GM21825 (cell line): ENCODE measurements around the gene CBFA2T3.
"Not testable (repeated sequence)": the region's sequence is repeated elsewhere in the genome, so short reads cannot be mapped to it uniquely, and the experiment has no call there.

Experiments used
- ATAC-seq: cut with Tn5 transposase; IDR thresholded peaks from one replicate; pipeline ENCODE4 v1.9.1; 2021; ENCODE audit warnings: mild to moderate bottlenecking, moderate library complexity; ENCODE audit not compliant: unreplicated experiment

The CBFA2T3 gene

DNA sequence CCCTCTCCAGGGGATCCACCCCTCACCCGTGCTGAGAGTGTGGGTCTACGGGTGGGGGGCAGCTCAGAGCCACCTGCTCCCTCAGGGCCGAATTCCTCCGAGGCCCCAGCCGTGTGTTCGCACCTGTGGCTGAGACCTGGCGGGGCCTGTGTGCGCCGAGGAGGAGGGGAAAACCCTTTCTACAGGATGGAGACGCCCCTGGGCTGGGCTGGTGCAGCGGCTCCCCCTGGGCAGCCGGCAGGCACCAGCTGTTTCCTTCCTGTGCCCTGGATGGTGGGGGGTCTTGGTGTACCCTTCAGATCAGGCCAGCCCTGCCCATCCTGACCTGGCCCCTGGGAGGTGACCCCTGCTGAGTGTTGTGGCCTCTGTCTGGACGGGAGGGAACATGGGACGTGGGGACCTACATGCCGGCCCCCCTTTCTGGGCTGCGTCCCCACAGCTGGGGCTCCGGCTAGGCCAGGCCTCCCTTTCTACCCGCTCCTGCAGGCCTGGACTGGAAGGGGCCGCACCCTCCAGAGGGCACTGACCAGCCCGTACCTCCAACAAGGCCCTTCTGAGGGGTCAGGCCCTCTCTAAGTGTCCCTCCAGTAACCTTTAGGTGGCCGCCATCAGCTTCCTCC, 82.2 kb downstream of the CBFA2T3 start:
- no peak for ATAC-seq

DNA sequence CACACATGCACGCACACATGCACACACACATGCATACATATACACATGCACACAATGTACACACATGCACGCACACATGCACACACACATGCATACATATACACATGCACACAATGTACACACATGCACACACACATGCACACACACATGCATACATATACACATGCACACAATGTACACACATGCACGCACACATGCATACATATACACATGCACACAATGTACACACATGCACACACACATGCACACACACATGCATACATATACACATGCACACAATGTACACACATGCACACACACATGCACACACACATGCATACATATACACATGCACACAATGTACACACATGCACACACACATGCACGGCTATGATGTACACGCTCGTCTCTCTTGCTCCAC, 82.7 kb downstream of the CBFA2T3 start:
- not testable (repeated sequence) for ATAC-seq

DNA sequence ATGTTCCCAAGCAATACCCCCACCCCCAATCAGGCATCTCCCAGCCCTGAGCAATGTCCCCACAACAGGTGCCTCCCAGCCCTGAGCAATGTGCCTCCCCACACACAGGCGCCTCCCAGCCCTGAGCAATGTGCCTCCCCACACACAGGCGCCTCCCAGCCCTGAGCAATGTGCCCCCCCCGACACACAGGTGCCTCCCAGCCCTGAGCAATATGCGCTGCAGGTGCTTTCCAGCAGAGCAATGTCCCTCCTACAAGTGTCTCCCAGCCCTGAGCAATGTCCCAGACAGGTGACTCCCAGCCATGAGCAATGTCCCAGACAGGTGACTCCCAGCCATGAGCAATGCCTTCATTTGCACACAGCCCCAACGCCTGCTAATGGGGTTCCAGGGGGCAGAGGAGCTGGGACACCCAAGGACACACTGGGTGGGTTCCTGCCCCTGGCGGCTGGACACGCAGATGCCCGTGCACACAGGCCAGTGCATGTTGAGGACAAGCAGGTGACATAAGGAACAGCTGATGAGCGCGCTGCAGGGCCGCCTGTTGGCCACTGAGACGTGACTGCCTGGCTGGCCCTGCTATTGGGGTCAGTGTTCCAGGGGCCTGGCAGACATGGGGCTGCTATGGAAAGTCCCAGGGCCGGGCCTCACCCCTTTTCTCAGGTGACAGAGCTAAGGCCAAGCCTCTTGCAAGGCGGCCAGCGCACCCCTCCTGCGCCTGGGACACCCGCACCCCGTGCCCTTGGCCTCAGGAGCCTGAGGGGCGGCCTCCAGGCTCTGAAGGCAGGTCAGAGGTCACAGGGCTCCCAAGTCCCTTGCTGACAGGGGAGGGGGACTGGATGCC, 83.7 kb downstream of the CBFA2T3 start:
- ATAC-seq: no peak

DNA sequence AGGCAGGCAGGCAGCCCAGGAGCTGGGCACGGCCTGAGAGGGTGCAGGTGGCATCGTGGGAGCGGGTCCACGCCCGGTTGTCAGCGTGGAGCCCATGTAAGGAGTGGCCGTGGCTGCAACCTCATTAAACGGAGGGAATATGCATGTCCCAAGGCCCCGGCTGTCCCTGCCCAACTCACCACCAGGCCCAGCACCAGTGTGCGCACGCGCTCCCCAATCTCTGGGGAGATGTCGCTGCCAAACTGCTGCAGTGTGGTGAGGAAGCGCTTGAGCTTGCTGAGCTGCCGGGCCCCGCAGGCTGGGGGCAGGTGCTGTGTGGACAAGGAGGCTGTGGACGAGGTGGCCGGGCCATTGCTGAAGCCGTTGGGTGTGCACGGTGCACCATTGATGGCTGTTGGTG, 84.9 kb downstream of the CBFA2T3 start:
- no peak for ATAC-seq

DNA sequence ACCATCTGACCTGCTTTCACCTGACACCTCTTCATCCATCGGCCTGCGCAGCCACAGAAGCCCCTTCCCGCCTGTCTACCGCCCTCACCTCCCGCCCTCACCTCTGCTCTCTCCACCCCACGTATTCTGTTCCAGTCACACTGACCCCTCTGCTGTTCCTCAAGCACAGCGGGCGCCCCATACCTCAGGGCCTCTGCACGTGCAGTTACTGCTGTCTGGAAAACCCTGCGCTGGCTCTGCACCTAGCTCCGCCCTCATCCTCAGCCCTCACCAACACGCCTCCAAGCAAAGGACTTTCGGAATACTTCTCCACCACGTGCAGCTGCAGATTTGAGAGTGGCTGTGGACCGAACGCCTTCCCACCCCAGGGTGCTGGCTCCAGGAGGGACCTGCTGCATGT, 85.9 kb downstream of the CBFA2T3 start:
- no peak for ATAC-seq

DNA sequence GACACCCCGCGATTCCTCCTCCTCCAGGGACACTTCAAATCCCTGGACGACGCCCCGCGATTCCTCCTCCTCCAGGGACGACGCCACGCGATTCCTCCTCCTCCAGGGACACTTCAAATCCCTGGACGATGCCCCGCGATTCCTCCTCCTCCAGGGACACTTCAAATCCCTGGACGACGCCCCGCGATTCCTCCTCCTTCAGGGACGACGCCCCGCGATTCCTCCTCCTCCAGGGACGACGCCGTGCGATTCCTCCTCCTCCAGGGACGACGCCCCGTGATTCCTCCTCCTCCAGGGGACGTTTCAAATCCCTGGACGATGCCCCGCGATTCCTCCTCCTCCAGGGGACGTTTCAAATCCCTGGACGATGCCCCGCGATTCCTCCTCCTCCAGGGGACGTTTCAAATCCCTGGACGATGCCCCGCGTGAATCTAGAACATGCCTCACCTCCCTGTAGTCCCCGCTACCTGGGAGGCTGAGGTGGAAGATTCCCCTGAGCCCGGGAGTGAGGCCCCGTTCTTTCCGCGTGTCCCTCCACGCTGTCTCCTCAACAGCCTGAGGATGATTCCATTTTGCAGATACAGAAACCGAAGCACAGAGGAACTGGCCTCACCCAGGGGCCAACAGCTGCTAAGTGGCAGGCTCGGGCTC, 87.2 kb downstream of the CBFA2T3 start:
- ATAC-seq: not testable (repeated sequence)

DNA sequence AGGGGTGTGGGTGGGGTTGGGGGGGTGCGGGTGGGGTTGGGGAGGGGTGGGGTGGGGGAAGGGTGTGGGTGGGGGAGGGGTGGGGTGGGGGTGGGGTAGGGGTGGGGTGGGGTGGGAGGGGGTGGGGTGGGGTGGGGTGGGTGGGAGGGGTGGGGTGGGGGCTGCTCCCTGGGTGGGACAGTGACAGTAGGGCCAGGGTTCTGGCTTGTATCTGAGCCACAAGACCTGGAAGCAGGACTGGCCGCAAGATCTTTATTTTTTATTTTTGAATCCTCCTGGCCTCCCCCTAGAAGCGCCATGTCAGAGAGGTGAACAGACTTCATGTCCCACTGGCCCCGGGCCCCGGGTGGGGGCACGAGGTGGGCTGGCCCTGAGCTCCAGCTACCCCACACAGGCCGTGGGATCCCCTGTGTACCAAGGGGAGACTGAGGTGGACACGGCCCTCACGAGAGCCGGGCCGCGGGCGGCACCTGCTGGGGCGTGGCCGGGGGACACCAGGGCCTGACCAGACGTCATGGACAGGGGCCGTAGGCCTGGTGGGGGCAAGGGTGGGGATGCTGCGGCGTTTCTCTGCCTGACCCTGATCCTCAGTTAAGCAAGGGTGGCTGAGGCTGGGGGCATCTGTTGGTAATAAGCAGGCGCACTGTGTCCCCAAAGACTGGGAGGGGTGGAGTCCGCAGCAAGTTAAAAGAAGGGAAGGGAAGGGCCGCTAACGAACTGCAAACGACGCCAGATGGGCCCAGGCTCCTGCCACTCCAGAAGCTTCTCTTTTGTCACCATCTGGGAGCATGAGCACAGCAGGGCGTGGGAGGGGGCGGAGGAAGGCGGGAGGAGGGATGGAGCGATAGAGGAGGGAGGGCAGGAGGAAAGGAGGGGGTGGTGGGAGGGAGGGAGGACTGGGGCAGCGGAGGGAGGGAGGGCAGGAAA, 88.3 kb downstream of the CBFA2T3 start:
- ATAC-seq: no peak

DNA sequence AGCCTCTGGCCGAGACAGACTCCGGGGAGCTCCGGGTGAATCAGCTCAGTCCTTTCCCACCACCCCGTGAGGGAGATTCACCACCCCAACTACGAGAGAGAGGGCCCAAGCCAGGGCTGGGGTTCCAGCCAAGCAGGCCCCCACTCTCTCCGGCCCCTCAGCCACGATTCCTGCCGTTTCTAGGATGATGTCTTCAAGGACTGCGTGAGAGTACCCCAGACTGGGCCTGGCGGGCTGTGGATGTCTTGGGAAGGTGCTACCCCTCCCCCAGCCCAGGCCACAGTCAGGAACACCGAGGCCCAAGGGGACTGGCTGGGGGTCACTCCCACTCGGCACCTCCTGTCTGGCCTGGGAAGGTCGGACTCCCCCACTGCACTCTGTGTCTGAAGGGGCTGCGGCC, 89.0 kb downstream of the CBFA2T3 start:
- ATAC-seq: no peak

DNA sequence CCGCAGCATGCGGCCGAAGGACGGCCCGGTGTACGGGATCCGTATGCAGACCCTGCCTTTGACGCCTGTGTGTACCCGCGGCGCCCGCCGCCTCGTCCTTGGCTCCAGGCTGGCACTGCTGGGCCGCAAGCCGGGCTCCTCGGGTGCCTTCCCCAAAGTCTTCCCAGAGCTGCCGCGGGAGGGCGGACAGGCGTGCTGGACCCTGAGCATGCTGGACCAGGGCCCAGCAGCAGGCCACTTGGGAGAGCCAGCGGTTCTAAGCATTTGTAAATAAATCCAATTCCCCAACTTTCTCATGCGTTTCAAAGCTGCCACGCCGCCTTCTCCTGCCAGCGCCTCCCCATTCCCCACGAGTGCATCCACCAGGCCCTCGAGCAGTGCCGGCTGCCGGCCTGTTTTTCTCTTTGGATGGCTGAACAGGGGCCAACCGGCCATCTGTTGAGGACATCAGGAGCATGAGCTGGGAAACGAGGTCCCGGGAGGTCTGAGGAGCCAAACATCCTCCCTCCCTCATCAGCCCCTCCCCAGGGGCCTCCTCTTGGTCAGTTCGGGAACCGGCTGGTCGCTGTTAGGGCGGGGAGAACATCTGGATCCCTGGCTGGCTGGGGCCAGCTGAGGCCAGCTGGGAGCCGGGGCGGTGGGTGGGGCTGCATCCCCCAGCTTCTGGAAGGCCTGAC, 90.0 kb downstream of the CBFA2T3 start:
- ATAC-seq: no peak

DNA sequence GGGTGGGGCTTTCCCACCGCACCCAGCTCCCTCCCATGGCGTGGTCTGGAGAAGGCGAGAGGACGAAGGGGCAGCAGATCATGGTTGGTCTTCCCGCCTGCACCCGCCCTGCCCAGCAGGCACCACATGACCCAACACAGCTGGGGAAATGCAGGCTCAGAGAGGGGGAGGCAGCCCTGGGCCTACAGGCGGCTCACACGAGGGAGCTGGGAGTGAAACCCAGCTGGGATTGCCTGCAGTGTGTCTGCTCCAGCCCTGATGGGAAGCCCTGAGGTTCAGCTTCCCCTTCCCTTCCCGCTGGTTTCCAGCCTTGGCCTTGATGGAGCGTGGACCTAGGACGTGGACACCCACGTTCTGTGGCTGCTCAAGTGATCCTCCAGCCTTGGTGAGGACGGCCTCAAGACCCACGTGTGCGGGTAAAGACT, 90.6 kb downstream of the CBFA2T3 start:
- no peak for ATAC-seq

DNA sequence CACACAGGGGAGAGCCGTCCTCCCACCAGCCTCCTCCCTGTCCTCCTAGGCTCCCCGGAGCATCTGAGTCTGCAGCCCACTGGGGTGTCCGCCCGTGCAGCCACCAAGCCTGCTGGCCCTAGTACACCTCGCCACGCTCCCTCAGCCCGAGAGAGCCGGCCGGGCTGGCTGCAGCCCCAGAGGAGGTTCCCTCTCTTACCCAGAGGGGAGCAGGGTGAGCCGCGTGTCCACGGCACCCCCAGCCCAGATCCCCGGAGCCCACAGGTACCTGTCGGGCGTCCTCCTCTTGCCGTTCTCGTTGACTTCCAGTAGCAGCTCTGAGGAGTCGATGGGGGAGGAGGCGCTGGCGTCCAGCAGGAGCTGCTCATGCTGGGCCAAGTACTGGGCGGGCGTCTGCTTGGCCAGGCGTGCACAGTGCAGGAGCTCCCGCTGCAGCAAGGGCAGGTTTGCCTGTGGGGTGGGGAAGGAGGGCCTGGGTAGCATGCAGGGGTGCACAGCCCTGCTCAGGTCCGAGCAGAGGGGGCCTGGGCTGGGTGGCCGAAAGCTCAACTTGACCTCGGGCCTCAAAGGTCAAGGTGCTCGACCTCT, 91.2 kb downstream of the CBFA2T3 start:
- no peak for ATAC-seq

DNA sequence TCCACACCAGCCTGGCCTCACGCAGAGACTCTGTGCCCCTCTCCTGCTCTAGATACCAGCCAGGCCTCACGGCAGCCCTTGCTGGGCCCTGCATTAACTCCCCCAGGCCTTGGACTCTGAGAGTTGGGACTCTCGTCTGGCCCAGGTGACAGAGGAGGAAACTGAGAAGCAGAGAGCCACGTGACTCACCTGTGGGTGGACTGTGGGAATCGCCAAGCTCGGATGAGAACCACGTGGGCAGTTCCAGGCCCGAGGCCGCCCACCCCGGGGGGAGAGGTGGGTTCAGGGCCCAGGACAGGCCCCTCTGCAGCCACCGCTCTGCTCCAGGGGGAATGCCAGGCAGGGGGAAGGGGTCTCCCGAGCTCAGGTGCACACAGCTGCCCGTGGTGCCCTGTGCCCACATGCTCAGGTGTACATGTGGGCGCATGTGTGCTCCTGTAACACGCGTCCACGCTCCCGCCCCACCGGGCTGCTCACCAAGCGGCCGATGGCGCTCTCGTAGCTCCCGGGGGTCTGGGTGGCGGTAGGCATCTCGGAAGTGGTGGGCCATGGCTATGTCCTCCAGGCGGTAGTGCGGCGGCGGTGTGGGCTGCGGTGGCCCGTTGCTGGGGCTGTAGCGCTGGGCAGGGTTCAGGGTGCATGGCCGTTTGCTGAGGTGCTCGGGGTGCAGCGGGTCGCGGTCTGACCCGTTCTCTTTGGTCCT, 92.3 kb downstream of the CBFA2T3 start:
- no peak for ATAC-seq

DNA sequence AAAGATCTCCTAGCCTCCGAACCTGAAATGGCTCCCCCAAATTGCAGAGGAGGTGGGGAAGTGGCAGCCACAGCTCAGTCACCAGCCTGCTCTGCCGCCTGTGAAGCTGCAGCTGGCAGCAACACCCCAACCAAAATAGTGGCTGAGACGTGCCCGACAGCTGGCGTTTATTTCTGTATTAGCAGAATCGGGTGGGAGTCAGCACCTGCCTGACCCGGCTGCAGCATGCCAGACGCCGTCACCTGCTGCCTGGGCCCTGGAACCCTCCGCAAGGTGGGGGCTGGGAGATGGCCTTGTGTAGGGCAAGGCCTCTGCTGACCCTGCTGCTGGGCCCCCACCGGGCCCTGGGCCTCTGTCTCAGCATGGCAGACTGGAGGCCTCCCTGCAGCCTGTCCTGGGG, 93.1 kb downstream of the CBFA2T3 start:
- ATAC-seq: no peak

DNA sequence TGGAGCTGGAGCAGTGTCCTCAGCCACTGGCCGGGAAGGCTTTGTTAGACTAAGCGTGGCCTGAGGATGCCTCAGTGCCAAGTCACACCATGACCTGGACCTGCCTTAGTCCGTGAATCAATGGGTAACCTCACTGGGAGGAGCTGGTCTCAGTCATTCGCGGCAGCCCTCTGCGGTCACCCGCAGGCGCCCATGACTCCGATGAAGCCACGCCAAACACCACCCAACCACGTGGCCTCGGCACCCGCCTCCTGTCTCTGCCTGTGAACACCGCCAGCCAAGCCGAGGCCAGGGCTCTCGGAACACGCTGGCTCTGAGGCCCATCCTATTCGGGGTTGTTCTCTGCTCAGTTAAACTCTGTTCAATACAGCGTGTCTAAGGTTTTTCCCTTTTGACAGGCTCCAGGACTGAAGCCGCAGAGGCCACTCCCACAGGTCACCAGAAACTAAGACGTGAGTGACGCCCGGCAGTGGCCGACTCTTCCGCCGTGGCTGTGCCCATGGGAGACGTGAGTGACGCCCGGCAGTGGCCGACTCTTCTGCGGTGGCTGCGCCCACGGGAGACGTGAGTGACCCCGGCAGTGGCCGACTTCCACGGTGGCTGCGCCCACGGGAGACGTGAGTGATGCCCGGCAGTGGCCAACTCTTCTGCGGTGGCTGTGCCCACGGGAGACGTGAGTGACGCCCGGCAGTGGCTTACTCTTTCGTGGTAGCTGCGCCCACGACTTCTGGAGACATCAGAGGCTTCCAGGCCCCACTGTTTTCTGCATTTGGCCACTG, 93.7 kb downstream of the CBFA2T3 start:
- no peak for ATAC-seq

DNA sequence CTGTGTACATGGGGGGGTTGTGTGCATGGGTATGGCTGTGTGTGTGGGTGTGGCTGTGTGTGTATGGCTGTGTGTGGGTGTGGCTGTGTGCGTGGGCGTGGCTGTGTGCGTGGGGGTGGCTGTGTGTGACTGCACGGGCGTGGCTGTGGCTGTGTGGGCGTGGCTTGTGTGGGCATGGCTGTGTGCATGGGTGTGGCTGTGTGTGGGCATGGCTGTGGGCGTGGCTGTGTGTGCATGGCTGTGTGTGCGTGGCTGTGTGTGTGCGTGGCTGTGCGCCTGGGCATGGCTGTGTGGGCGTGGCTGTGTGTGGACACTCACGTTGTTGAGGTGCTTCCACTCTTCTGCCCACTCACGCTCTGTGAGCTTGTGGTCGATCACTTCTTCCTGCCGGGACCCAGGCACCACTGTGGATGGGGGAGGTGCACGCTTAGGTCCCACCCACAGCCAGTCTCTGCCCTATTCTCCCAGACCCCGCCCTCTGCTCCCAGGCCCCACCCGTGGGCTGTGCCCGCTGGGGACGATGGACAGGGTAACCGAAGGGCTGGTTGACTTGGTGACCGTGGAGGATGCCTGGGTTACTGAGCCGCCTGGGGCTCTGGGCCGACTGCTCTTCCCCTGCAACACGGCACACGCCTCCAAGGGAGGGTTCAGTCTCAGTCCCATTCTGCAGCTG, 94.5 kb downstream of the CBFA2T3 start:
- no peak for ATAC-seq

DNA sequence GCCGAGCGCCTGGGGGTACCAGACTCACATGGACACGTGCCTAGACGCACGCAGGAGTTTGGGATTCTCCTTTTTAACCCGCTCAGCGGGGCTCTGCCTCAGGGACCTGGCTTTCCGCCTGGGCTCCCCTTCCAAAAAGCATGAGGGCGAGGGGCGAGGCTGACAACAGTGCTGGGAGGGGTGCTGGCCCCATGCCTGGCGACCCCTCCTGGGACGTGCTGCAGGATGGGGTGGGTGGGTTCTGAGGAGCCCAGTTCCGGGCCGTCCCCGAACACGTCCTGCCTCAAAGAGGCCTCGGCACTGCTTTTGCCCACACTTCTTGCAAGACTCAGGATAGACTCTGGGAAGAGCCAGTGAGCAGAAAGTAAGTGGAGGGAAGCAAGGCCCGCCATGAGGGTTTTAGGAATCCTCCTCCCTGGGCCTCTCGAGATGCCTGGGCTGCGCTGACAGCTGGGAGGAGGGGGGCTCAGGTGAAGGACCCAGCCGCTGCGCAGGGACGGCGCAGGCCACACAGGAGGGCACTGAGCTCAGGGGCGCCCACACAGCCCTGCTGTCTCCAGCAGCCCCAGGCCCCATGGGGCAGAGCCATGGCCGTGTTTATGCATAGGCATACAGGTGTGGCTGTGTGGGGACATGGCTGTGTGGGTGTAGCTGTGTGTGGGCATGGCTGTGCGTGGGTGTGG, 95.2 kb downstream of the CBFA2T3 start:
- no peak for ATAC-seq

DNA sequence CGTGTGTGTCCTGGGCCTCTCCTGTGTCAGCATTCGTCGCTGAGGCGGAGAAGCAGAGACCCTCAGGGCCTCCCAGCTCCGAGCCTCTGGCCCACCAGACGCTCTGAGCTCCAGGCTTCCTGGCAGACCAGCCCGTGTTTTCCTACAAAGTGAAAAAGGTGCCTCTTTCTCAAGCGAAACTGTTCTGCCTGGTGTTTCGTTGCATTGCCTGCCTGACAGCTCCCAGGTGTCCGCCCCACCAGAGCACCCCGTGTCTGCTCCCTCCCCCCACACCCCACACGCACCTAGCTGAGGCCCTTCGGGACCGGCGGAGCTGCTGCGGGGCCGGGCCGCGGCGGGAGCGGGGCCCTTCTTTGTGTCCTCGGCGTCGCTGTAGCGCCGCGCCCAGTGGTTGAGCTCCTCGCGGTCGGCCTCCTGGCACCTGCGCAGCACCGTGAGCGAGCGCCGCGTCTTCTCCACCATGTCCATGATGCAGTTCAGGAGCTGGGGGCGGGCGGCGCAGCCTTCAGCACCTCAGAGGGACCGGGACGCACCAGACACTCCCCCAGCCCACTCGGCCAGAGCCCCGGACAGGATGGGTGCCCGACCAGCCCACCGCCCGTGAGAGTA, 95.9 kb downstream of the CBFA2T3 start:
- ATAC-seq: no peak
